OCI-LY7 (cell line): ENCODE data around the gene TMF1. TPM values are rescaled to one million over a fixed set of nuclear protein-coding genes. Genes with fewer than 3 reads are reported as not detected.
A peak's percentile ranks its signal among the peaks of the same experiment; 100 is the strongest.

ENCODE experiments used
- BruUV-seq: library from RNA; stranded (reverse); fragments of 400-500 nt; replicated peaks from 2 replicates; lab custom pipeline; 2021; lab: Mats Ljungman, UMichigan
- CTCF ChIA-PET: fragments of 300-600 bp; sonication (Branson Sonifier 250); formaldehyde crosslinking; loops from one replicate; lab custom pipeline; 2022; ENCODE audit warnings: antibody characterized with exemption; ENCODE audit not compliant: unreplicated experiment; lab: Charles Lee
- POLR2A ChIA-PET: fragments of 300-600 bp; sonication (Branson Sonifier 250); formaldehyde crosslinking; loops from one replicate; lab custom pipeline; 2022; ENCODE audit warnings: antibody characterized with exemption; lab: Charles Lee
- DNase-seq: peaks from one replicate; pipeline ENCODE4 v3.0.0-alpha.2; 2015; ENCODE audit warnings: low spot score
- H2AFZ ChIP-seq: fragments of 200-600 bp; sonication (generic), shearing (Covaris generic); 2 replicates; pipeline ENCODE4 v1.6.1; 2014; ENCODE audit warnings: mild to moderate bottlenecking, antibody characterized with exemption, low read length, moderate library complexity
- H3K27ac ChIP-seq: fragments of 200-600 bp; sonication (generic); 2 replicates; pipeline ENCODE4 v1.5.1; 2014; ENCODE audit warnings: mixed run types, low read depth, mild to moderate bottlenecking, moderate library complexity, low read length, inconsistent platforms; ENCODE audit not compliant: poor library complexity, severe bottlenecking
- H3K36me3 ChIP-seq: fragments of 200-600 bp; sonication (generic); 2 replicates; pipeline ENCODE4 v1.6.1; 2014; ENCODE audit warnings: mild to moderate bottlenecking, antibody characterized with exemption, low read length, moderate library complexity, mixed read lengths; ENCODE audit not compliant: insufficient read depth
- H3K4me1 ChIP-seq: fragments of 200-600 bp; sonication (generic); 2 replicates; pipeline ENCODE4 v1.5.1; 2014; ENCODE audit warnings: mild to moderate bottlenecking, low read length; ENCODE audit not compliant: insufficient read depth, poor library complexity, severe bottlenecking
- H3K4me2 ChIP-seq: fragments of 200-600 bp; sonication (generic); 2 replicates; pipeline ENCODE4 v1.6.1; 2014; ENCODE audit warnings: mild to moderate bottlenecking, low read length
- H3K4me3 ChIP-seq: fragments of 200-600 bp; sonication (generic); 2 replicates; pipeline ENCODE4 v1.5.1; 2014; ENCODE audit warnings: mild to moderate bottlenecking, low read depth, low read length; ENCODE audit not compliant: poor library complexity, severe bottlenecking
- H3K79me2 ChIP-seq: fragments of 200-600 bp; sonication (generic); 2 replicates; pipeline ENCODE4 v1.6.1; 2016; ENCODE audit warnings: low read depth, mild to moderate bottlenecking, low read length, moderate library complexity, mixed read lengths; ENCODE audit not compliant: insufficient read depth
- H3K9me2 ChIP-seq: fragments of 200-600 bp; sonication (generic); 2 replicates; pipeline ENCODE4 v1.6.1; 2016; ENCODE audit warnings: mild to moderate bottlenecking, low read length, mixed read lengths; ENCODE audit not compliant: insufficient read depth
- H3K9me3 ChIP-seq: fragments of 200-600 bp; sonication (generic); 2 replicates; pipeline ENCODE4 v1.6.1; 2014; ENCODE audit warnings: mild to moderate bottlenecking, mixed run types, low read length, mixed read lengths
- H4K20me1 ChIP-seq: fragments of 200-600 bp; sonication (generic); 2 replicates; pipeline ENCODE4 v1.6.1; 2014; ENCODE audit warnings: mild to moderate bottlenecking, antibody characterized with exemption, low read length, moderate library complexity, mixed read lengths; ENCODE audit not compliant: insufficient read depth
- EZH2phosphoT487 ChIP-seq: fragments of 200-600 bp; sonication (generic); IDR thresholded peaks from 2 replicates; pipeline ENCODE4 v1.6.1; 2018; ENCODE audit warnings: low read depth, borderline replicate concordance, mild to moderate bottlenecking, mixed run types, antibody characterized with exemption, low read length, moderate library complexity, mixed read lengths
- intact Hi-C: fragments of 100-400 bp; cut with micrococcal nuclease; formaldehyde crosslinking; loops from one replicate; pipeline ENCODE4 v1.10.0; 2022; ENCODE audit not compliant: unreplicated experiment
- total RNA-seq, 2 experiments: library from RNA; depleted of rRNA in 1 of 2; stranded (reverse); fragments of >200 nt in 1 of 2; shearing (Covaris generic) in 1 of 2; gene quantifications; 2 replicates each; pipeline ENCODE4 v1.2.3, GENCODE V29; 2014 to 2022
- TF ChIP-seq, protein P1 (sequence below): fragments of 200-600 bp; sonication (generic); conservative IDR thresholded peaks from 2 replicates; pipeline ENCODE4 v1.5.1; 2014; ENCODE audit warnings: mild to moderate bottlenecking, antibody characterized with exemption, low read length, moderate library complexity, mixed read lengths

The TMF1 gene
- total RNA-seq, 2 experiments from 2014 or later: 20.8 to 29.4 TPM

DNA sequence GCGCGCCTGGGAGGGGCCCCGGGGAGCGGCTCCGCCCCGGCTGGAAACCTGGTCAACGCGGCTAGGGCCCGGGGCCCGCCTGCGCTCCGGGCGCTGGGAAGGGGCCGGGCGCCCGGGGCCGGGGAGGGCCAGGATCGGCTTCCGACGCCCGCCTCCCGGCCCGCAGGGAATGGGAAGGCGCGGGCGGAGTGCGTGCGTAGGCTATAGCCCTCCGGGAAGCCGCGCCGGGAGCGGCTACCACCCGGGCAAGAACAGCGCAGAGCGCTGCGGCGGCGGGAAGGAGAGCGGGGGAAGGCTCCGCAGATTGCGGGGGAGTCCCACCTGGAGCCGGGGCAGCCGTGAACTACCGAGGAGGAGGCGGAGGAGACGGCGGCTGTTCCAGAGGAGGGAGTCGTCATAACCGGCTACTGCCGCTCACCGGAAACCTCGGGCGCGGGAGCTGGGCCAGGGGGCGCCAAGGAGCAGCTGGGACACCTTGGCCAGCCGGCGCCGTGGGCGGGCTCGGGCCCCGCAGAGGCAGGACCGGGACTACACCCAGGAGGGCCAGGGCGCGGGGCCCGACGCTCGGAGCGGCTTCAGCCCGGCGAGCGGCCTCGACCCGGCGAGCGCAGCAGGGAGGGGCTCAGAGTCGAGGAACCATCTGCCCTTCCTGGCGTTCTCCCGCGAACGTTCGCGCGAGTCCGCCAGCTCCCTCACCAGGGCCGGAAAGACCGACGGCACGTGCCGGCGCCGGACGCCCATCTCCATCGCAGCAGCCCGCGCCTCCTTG lies 38.7 kb downstream of the TMF1 start, which contains the start of gene EOGT:
TSS of gene EOGT (minus strand) at position 432 of the 769 bp plus-strand sequence. CDS start 3,838 bp downstream, outside the sequence.
- no peaks in the 10 kb centered on the region; the same call in 1 of the 2 replicates for H3K79me2 ChIP-seq
- peaks cover 4% of the 10 kb centered on the region; the same call in 1 of the 2 replicates for H3K36me3 ChIP-seq
- TF ChIP-seq, protein P1, sequence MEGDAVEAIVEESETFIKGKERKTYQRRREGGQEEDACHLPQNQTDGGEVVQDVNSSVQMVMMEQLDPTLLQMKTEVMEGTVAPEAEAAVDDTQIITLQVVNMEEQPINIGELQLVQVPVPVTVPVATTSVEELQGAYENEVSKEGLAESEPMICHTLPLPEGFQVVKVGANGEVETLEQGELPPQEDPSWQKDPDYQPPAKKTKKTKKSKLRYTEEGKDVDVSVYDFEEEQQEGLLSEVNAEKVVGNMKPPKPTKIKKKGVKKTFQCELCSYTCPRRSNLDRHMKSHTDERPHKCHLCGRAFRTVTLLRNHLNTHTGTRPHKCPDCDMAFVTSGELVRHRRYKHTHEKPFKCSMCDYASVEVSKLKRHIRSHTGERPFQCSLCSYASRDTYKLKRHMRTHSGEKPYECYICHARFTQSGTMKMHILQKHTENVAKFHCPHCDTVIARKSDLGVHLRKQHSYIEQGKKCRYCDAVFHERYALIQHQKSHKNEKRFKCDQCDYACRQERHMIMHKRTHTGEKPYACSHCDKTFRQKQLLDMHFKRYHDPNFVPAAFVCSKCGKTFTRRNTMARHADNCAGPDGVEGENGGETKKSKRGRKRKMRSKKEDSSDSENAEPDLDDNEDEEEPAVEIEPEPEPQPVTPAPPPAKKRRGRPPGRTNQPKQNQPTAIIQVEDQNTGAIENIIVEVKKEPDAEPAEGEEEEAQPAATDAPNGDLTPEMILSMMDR: peak; percentile 73
- TF ChIP-seq EZH2phosphoT487: no peak
- peak within 1 kb of the TSS; percentile 96 for H2AFZ ChIP-seq
- no peak within 1 kb of the TSS for H3K27ac ChIP-seq
- peaks cover 13% of the 10 kb centered on the region for H3K4me1 ChIP-seq
- ChIA-PET CTCF (no interaction called here), POLR2A (interaction anchor here (0.6 to 1.0 kb wide), 2 partner anchors 78 kb away, joined by 3 to 6 read pairs; no protein-coding TSS in a partner anchor)
- DNase-seq: peak; percentile 77
- no TSS peak for BruUV-seq
- H4K20me1 ChIP-seq: no peaks in the 10 kb centered on the region
- H3K9me2 ChIP-seq: no peaks in the 10 kb centered on the region
- peak within 1 kb of the TSS; percentile 76 for H3K4me2 ChIP-seq
- H3K9me3 ChIP-seq: no peaks in the 10 kb centered on the region
- intact Hi-C loops: loop anchor here (2.0 kb wide), 1 partner anchor 71 kb away; the partner anchor contains the start of gene ARL6IP5
- H3K4me3 ChIP-seq: peak within 1 kb of the TSS; percentile 73

DNA sequence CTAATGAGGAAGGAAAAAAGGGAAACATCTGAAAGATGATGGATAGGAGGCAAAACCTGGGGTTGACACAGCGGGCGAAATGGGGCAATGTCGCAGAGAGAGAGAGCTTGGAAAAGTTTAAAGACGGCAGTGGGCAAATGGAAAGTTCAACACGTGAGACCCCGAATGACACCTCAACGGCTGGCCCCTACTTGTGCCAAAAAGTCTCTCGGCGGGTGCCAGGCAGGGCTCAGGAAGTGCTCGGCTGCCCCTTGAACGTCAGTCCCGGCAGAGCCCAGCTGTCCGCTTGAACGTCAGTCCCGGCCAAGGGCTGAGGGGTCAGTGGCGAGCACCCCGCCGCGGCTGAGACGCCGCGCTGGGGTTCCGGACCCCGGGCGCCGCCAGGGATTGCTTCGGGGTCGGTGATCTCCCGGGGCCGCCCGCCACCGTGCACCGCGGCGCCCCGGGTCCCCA lies 39.3 kb downstream of the TMF1 start:
- DNase-seq: peak; percentile 20
- TF ChIP-seq EZH2phosphoT487: no peak
- TF ChIP-seq, protein P1: no peak
- BruUV-seq: no TSS peak
- H3K9me3 ChIP-seq: no peaks in the 10 kb centered on the region
- H3K79me2 ChIP-seq: no peaks in the 10 kb centered on the region; the same call in 1 of the 2 replicates
- intact Hi-C loops: loop anchor here (2.0 kb wide), 1 partner anchor 72 kb away; the partner anchor contains the start of gene ARL6IP5
- H3K4me2 ChIP-seq: peak overlapping the region; percentile 76
- POLR2A ChIA-PET: interaction anchor here (0.6 to 0.7 kb wide), 2 partner anchors 78 to 87 kb away, joined by 3 read pairs; no protein-coding TSS in a partner anchor
- peak overlapping the region; percentile 96 for H2AFZ ChIP-seq
- H3K9me2 ChIP-seq: no peaks in the 10 kb centered on the region
- CTCF ChIA-PET: no interaction called here
- no peak overlapping the region for H3K27ac ChIP-seq
- H3K36me3 ChIP-seq: no peaks in the 10 kb centered on the region
- H3K4me1 ChIP-seq: peaks cover 13% of the 10 kb centered on the region
- H4K20me1 ChIP-seq: no peaks in the 10 kb centered on the region
- peak overlapping the region; percentile 73 for H3K4me3 ChIP-seq
